Tibial nerve (tissue), 4 donors: ENCODE data around the gene FGFR3. TPM values are rescaled to one million over a fixed set of nuclear protein-coding genes. Genes with fewer than 3 reads are reported as not detected.
A peak's percentile ranks its signal among the peaks of the same experiment; 100 is the strongest.

Experiments used
- DNase-seq, 2 donors: peaks; one replicate each; pipeline ENCODE4 v3.0.0-alpha.2; 2019; ENCODE audit warnings: low spot score in 2 of 2
- H3K27ac ChIP-seq, 4 donors: fragments of 200-600 bp; sonication (generic) in 3 of 4; one replicate each; pipeline ENCODE4 v1.5.1; 2017 to 2019; ENCODE audit warnings: mild to moderate bottlenecking in 1 of 4
- H3K27me3 ChIP-seq, 2 donors: fragments of 200-600 bp; sonication (generic) in 1 of 2; one replicate each; pipeline versions ENCODE4 v1.5.1 to v1.6.0; 2017 to 2019
- H3K36me3 ChIP-seq, 3 donors: fragments of 200-600 bp; sonication (generic); one replicate each; pipeline ENCODE4 v1.5.1; 2018 to 2019
- H3K4me1 ChIP-seq, 4 donors: fragments of 200-600 bp; sonication (generic) in 3 of 4; one replicate each; pipeline ENCODE4 v1.5.1; 2017 to 2019
- H3K4me3 ChIP-seq, 4 donors: fragments of 200-600 bp; sonication (generic) in 3 of 4; one replicate each; pipeline ENCODE4 v1.5.1; 2017 to 2019; ENCODE audit warnings: mild to moderate bottlenecking in 1 of 4, moderate library complexity in 1 of 4
- H3K9me3 ChIP-seq, 4 donors: fragments of 200-600 bp; sonication (generic) in 3 of 4; one replicate each; pipeline ENCODE4 v1.5.1; 2017 to 2019
- EP300 ChIP-seq, 2 donors: sonication (generic); formaldehyde crosslinking; IDR thresholded peaks; one replicate each; pipeline ENCODE4 v1.6.1; 2017; ENCODE audit warnings: antibody characterized with exemption in 2 of 2, mild to moderate bottlenecking in 1 of 2
- POLR2A ChIP-seq, 2 donors: fragments of 450-650 bp; IDR thresholded peaks; one replicate each; pipeline ENCODE4 v1.6.1; 2017; ENCODE audit warnings: antibody characterized with exemption in 2 of 2, mild to moderate bottlenecking in 2 of 2, moderate library complexity in 2 of 2
- WGBS, 2 donors: methylation state at CpG; one replicate each; pipeline ENCODE4 v1.1.5; 2018; 5-methylcytosine and 5-hydroxymethylcytosine counted together
- total RNA-seq, 4 donors: library from RNA; depleted of rRNA; stranded (reverse); fragments of >200 nt; gene quantifications; one replicate each; pipeline ENCODE4 v1.1.0, GENCODE V29; 2016
- TF ChIP-seq, protein P1 (sequence below), 5 experiments: fragments of 200-600 bp in 3 of 5; fragments of 450-650 bp in 2 of 5; sonication (generic) in 3 of 5; IDR thresholded peaks; one replicate each; pipeline ENCODE4 v1.5.1; 2016 to 2019; ENCODE audit warnings: antibody characterized with exemption in 5 of 5, mild to moderate bottlenecking in 3 of 5, moderate library complexity in 2 of 5

The FGFR3 gene
- total RNA-seq, 4 donors from 2014 or later: 2.7 to 11.2 (median 5.1) TPM

DNA sequence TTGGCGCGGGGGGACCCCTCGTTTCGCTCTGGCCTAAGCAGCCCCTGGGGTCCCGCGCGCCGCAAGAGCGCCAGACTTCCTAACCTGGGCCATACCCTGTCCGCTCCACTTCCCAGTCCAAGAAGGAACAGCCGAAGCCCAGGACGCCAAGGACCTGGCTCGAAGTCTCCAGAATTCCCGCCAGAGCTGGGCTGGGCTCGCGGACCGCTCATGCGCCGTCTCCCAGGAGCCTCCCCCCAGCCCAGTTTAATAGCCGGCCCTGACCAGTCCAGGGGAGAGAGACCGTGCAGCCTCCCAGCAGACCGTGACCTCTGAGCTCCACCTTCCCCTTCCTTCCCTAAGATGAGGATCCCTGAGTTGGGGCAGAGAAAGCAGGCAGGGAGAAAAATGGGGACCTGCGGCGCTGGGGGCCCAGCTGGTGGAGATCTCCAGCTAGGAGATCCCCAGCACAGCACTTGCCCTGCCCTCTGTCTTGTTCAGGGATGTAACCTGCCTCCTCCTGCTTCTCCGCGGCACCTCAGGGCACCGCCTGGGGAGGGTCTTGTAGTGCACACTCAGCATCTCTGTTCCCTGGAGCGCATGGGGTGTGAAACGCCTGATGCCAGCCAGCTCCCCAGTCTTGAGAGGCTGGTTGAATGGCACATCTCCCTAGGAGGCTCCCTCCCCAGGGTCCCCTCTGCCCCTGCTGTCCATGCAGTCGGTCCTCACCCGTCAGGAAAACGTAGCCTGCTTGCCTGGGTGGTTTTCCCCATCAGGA is 64.0 kb downstream of the FGFR3 start:
- H3K4me1 ChIP-seq: peaks cover 0 to 50% (median 36%) of the 10 kb centered on the region in 4 donors
- peak overlapping the region; percentile 12 to 90 (median 77) for H3K27ac ChIP-seq
- WGBS, 2 donors: 18 to 21% methylated on average over 32 of the region's 32 CpGs
- no peaks in the 10 kb centered on the region for H3K27me3 ChIP-seq
- TF ChIP-seq EP300 (IDR thresholded peaks at IDR 0.05) (no peak), POLR2A (IDR thresholded peaks at IDR 0.05) (no peak)
- TF ChIP-seq, protein P1, sequence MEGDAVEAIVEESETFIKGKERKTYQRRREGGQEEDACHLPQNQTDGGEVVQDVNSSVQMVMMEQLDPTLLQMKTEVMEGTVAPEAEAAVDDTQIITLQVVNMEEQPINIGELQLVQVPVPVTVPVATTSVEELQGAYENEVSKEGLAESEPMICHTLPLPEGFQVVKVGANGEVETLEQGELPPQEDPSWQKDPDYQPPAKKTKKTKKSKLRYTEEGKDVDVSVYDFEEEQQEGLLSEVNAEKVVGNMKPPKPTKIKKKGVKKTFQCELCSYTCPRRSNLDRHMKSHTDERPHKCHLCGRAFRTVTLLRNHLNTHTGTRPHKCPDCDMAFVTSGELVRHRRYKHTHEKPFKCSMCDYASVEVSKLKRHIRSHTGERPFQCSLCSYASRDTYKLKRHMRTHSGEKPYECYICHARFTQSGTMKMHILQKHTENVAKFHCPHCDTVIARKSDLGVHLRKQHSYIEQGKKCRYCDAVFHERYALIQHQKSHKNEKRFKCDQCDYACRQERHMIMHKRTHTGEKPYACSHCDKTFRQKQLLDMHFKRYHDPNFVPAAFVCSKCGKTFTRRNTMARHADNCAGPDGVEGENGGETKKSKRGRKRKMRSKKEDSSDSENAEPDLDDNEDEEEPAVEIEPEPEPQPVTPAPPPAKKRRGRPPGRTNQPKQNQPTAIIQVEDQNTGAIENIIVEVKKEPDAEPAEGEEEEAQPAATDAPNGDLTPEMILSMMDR (IDR thresholded peaks at IDR 0.05): no peak
- H3K4me3 ChIP-seq: peak overlapping the region; percentile 64 to 85 (median 77)
- H3K9me3 ChIP-seq: no peaks in the 10 kb centered on the region
- no peak for DNase-seq
- H3K36me3 ChIP-seq: no peaks in the 10 kb centered on the region

DNA sequence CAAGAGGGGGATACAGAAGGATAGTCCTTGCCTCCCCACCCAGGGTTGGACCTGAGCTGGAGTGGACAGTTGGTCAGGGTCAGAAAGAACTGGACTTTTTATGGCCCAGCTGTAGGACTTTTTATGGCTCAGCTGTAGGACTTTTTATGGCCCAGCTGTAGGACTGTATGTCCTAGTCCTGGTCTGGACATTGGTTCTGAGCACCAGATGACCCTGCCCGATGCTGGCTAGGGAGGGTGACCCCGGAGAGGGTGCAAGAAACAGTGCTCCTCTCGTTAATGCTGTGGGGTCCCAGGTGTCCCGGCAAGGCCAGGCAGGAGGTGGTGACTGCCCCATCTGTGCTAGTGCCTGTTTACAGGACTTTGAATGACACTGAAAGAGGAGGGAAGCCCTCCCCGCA is 64.8 kb downstream of the FGFR3 start:
- Histone ChIP-seq H3K27me3 (no peaks in the 10 kb centered on the region), H3K4me1 (peaks cover 0 to 49% (median 41%) of the 10 kb centered on the region in 4 donors)
- 51 to 64% methylated on average over 4 to 5 of the region's 5 CpGs for WGBS, 2 donors

More for the DNA sequence above, 64.8 kb downstream of the FGFR3 start:
- no peak for TF ChIP-seq EP300 (IDR thresholded peaks at IDR 0.05)
- Histone ChIP-seq H3K4me3 (no peak overlapping the region), H3K36me3 (no peaks in the 10 kb centered on the region), H3K9me3 (no peaks in the 10 kb centered on the region), H3K27ac (no peak overlapping the region)
- no peak for DNase-seq

Other genes starting within 250 kb of the FGFR3 start
- 10 to 100 TPM in 2 of 4 donors, 1 to 10 TPM in 2; 6.1 to 33.7 (median 13.6) TPM for gene FAM53A, start 109.0 kb upstream of the FGFR3 start, total RNA-seq
- 10 to 100 TPM; 41.7 to 55.9 (median 53.5) TPM for gene SLBP, start 81.0 kb upstream of the FGFR3 start, total RNA-seq
- 10 to 100 TPM; 60.1 to 88.5 (median 82.2) TPM for gene TMEM129, start 72.0 kb upstream of the FGFR3 start, total RNA-seq
- 10 to 100 TPM in 2 of 4 donors, 1 to 10 TPM in 2; 8.6 to 15.0 (median 11.9) TPM for gene TACC3, start 71.8 kb upstream of the FGFR3 start, total RNA-seq
- 10 to 100 TPM; 53.5 to 85.5 (median 68.6) TPM for gene LETM1, start 62.9 kb downstream of the FGFR3 start, total RNA-seq
- gene NSD2, start 78.1 kb downstream of the FGFR3 start, total RNA-seq: 10 to 100 TPM; 27.2 to 45.6 (median 32.2) TPM
- gene NELFA, start 215.7 kb downstream of the FGFR3 start, total RNA-seq: 10 to 100 TPM; 32.9 to 43.1 (median 37.5) TPM